Breast epithelium (tissue), 3 donors: ENCODE measurements around the gene NEK10.

ENCODE experiments used
- CTCF ChIP-seq, 3 donors: fragments of 450-650 bp; IDR thresholded peaks; one replicate each; pipeline ENCODE4 v1.5.1; 2016 to 2017; ENCODE audit warnings: antibody characterized with exemption in 3 of 3, mild to moderate bottlenecking in 3 of 3, moderate library complexity in 3 of 3
- POLR2AphosphoS5 ChIP-seq, 3 donors: sonication (generic); formaldehyde crosslinking; IDR thresholded peaks; one replicate each; pipeline ENCODE4 v1.6.1; 2017; ENCODE audit warnings: antibody characterized with exemption in 3 of 3

GRCh38 chr3:27176256-27176655 is 192.9 kb downstream of the NEK10 start:
- TF ChIP-seq POLR2AphosphoS5 (IDR thresholded peaks at IDR 0.05), result no peak
- no peak for TF ChIP-seq CTCF (IDR thresholded peaks at IDR 0.05)
